Measurements from ENCODE around the gene PLEKHG5. TPM values are rescaled to one million over a fixed set of nuclear protein-coding genes. Genes with fewer than 3 reads are reported as not detected.

PLEKHG5 gene
- polyA plus RNA-seq, 2 of the 4 experiments (the other 2 are of a cell fraction) = 0.84 to 3.1 TPM

DNA sequence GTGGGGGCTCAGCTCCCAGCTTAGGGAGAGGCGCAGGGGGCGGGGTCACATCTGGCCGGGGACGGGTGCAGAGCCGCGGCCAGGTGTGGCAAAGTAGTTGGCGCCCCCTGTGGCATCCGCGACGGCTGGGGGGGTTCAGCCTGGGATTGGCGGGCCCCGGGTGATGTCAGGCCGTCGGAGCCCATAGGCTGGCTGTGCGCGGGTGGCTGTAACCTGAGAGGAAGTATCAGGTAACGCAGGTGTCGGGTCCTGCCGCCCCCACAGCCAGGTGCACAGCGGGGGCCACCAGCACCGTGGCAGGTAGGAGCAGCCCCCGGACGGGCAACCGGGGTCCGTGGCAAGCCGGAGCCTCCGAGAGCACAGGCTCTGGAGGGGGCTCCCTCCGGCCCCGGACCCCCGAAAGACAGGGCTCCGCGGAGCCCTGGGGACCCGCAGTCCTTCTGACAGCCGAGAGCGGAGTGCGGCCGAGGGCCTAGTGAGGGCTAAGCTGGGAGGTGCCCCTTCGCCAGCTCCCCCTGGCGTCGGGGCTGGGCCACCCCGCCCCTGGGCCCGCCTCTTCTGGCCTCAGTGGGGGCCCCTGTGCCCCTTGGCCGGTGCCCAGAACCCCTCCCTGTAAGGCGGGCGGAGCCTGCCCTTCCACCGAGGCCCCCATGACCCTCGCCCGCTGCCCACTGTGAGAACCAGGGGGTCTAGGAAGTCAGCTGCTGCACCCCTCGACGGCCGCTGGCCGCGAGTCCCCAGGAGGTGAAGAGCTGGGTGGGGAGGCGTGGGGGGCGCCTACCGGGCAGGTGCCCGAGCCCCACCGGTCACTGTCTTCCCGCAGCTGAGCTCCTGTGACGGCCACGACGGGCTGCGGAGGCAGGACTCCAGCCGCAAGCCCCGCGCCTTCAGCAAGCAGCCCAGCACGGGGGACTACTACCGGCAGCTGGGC, 43.4 kb downstream of the PLEKHG5 start:
- POLR2A ChIA-PET = no interaction called here
- 61% methylated on average over 15 of the region's 68 CpGs for WGBS (ENCODE audit: missing lambda C conversion rate)
- CTCF ChIA-PET = interaction anchor here (1.3 to 3.0 kb wide), 5 partner anchors 9 to 41 kb away, joined by 3 to 16 read pairs (median 5); no protein-coding TSS in a partner anchor
- Histone ChIP-seq H3K4me1 (0 out of 3 replicates have a peak, but pooled peaks cover 2% of the 10 kb centered on the region), H3K4me3 (peak overlapping the region; percentile 19; the same call in 2 of the 3 replicates), H3K27ac (peak overlapping the region in 1 of 2 experiments; percentile 57; a peak in 1 of 6 replicates), H3K9me3 (no peaks in the 10 kb centered on the region), H3K4me2 (peak overlapping the region; percentile 57)
- TF ChIP-seq, protein P1, sequence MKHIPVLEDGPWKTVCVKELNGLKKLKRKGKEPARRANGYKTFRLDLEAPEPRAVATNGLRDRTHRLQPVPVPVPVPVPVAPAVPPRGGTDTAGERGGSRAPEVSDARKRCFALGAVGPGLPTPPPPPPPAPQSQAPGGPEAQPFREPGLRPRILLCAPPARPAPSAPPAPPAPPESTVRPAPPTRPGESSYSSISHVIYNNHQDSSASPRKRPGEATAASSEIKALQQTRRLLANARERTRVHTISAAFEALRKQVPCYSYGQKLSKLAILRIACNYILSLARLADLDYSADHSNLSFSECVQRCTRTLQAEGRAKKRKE (CRISPR knock-in tag; IDR thresholded peaks at IDR 0.05; ENCODE audit: low read depth) = no peak
- no peak for TF ChIP-seq ZSCAN20 (CRISPR knock-in tag; IDR thresholded peaks at IDR 0.05)
- FAIRE-seq (no peak), DNase-seq (ENCODE audit: low read depth in 1 of 2, low spot score in 1 of 2) (no peak), ATAC-seq (peak in 1 of 2 experiments; percentile 41; a peak in 3 of 6 replicates)

DNA sequence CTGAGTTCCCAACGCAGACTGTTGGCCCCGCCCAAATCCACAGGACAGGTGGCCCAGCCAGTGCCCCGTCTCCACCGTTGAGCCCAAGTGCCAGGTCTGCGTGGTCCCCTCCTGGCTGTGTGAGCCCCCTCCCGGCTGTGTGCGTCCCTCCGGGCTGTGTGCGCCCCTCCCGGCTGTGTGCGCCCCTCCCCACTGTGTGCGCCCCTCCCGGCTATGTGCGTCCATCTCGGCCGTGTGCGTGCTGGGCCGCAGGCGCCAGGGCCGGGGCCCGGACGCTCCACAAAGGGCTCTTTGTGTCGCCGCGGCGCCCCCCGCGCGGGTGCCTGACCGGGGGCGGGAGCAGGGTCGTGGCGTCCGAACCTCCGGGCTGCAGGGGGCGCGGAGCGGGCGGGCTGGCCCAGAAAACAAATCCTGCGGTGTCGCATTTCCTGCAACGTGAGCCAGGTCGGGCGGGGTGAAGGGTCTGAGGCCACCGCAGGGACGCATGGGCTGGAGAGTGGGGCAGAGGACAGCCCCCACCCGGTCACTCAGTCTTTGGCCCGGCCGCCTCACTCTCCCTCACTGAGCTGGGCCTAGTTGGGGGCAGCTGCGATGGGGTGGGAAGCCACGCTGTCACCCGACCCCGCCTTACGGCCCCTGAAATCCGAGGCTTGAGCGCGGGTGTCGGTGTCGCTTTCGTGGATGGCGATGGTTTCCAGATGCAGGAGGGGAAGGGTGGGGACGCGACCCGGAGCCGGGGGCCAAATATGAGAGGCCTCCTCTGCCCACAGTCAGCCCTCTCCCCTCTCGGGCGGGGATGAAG, 44.2 kb downstream of the PLEKHG5 start:
- 0 out of 3 replicates have a peak, but pooled peaks cover 2% of the 10 kb centered on the region for H3K4me1 ChIP-seq
- POLR2A ChIA-PET = no interaction called here
- ATAC-seq = no peak
- no peak overlapping the region for H3K4me3 ChIP-seq
- no peaks in the 10 kb centered on the region for H3K9me3 ChIP-seq
- H3K4me2 ChIP-seq = no peak overlapping the region
- FAIRE-seq = no peak
- H3K27ac ChIP-seq = no peak overlapping the region
- WGBS (ENCODE audit: missing lambda C conversion rate) = 85% methylated on average over 27 of the region's 67 CpGs
- DNase-seq (ENCODE audit: low read depth in 1 of 2, low spot score in 1 of 2) = no peak
- CTCF ChIA-PET = interaction anchor here (1.3 to 2.9 kb wide), 3 partner anchors 8 to 42 kb away, joined by 3 to 10 read pairs (median 6); no protein-coding TSS in a partner anchor
- TF ChIP-seq MAZ (IDR thresholded peaks at IDR 0.05; ENCODE audit: borderline replicate concordance, low read depth, low read length) (no peak), FOSL2 (IDR thresholded peaks at IDR 0.05) (no peak), FOSL2 (CRISPR knock-in tag; IDR thresholded peaks at IDR 0.05) (no peak), HOXA7 (CRISPR knock-in tag; IDR thresholded peaks at IDR 0.05) (no peak), CBX8 (IDR thresholded peaks at IDR 0.05) (no peak), EHMT2 (IDR thresholded peaks at IDR 0.05; ENCODE audit: low read depth) (no peak), POLR2AphosphoS2 (conservative IDR thresholded peaks at IDR 0.05; ENCODE audit: low read length) (no peak), POLR2A (IDR thresholded peaks at IDR 0.05; ENCODE audit: low read length) (no peak), PHF8 (IDR thresholded peaks at IDR 0.05; ENCODE audit: borderline replicate concordance, low read depth) (no peak), EP300 (IDR thresholded peaks at IDR 0.05) (no peak), HDAC2 (IDR thresholded peaks at IDR 0.05) (no peak), RAD21 (conservative IDR thresholded peaks at IDR 0.05 in 1 of 2, IDR thresholded peaks at IDR 0.05 in 1 of 2) (no peak), NPAS2 (CRISPR knock-in tag; IDR thresholded peaks at IDR 0.05; ENCODE audit: borderline replicate concordance) (no peak), JUN (IDR thresholded peaks at IDR 0.05) (no peak), CHD4 (IDR thresholded peaks at IDR 0.05; ENCODE audit: borderline replicate concordance) (no peak), BHLHE40 (IDR thresholded peaks at IDR 0.05; ENCODE audit: low read depth, low read length) (no peak), SREBF2 (IDR thresholded peaks at IDR 0.05) (no peak)
- TF ChIP-seq, protein P2, sequence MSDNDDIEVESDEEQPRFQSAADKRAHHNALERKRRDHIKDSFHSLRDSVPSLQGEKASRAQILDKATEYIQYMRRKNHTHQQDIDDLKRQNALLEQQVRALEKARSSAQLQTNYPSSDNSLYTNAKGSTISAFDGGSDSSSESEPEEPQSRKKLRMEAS (IDR thresholded peaks at IDR 0.05) = no peak
- TF ChIP-seq, protein P3, sequence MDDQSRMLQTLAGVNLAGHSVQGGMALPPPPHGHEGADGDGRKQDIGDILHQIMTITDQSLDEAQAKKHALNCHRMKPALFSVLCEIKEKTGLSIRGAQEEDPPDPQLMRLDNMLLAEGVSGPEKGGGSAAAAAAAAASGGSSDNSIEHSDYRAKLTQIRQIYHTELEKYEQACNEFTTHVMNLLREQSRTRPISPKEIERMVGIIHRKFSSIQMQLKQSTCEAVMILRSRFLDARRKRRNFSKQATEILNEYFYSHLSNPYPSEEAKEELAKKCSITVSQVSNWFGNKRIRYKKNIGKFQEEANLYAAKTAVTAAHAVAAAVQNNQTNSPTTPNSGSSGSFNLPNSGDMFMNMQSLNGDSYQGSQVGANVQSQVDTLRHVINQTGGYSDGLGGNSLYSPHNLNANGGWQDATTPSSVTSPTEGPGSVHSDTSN (IDR thresholded peaks at IDR 0.05) = no peak
- TF ChIP-seq, protein P4, sequence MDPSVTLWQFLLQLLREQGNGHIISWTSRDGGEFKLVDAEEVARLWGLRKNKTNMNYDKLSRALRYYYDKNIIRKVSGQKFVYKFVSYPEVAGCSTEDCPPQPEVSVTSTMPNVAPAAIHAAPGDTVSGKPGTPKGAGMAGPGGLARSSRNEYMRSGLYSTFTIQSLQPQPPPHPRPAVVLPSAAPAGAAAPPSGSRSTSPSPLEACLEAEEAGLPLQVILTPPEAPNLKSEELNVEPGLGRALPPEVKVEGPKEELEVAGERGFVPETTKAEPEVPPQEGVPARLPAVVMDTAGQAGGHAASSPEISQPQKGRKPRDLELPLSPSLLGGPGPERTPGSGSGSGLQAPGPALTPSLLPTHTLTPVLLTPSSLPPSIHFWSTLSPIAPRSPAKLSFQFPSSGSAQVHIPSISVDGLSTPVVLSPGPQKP (IDR thresholded peaks at IDR 0.05; ENCODE audit: low read depth, low read length) = no peak
